CMK (cell line): Measurements from ENCODE around the gene CCDC106.

Experiments used
- DNase-seq: peaks from one replicate; pipeline ENCODE4 v3.0.0-alpha.2; 2010; ENCODE audit warnings: low read depth

CCDC106 gene

DNA sequence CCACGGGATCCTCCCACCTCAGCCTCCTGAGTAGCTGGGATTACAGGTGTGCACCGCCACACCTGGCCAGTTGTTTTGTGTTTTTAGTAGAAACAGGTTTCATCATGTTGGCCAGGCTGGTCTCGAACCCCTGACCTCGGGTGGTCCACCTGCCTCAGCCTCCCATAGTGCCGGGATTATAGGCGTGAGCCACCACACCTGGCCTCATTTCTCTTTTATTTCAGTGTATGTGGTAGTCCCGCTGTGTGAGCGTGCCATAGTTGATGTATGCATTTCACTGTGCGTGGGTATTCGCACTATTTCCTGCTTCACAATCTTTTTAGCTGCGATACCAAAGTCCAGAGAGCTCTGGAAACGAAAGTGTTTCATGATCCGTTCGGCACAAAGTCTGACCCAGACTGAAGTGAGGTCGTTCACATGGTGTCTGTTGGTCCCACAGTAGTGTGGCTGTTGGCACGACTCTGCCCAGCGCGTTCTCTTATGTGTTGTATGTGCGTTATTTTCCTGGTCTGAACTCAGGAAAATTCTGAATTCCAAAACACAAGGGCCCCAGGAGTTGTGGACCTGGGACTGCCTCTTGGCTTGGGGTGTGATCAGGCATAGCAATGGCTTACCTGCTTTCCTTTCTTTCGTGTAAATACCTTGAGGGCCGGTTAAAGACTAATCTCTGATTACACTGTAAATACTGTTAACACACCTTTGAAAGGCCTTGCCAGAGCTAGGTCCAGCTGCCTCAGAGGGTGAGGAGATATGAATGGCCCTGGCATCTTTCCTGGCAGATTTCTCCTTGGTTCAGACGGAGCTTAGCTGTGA is 35.6 kb downstream of the CCDC106 start:
- DNase-seq: no peak

DNA sequence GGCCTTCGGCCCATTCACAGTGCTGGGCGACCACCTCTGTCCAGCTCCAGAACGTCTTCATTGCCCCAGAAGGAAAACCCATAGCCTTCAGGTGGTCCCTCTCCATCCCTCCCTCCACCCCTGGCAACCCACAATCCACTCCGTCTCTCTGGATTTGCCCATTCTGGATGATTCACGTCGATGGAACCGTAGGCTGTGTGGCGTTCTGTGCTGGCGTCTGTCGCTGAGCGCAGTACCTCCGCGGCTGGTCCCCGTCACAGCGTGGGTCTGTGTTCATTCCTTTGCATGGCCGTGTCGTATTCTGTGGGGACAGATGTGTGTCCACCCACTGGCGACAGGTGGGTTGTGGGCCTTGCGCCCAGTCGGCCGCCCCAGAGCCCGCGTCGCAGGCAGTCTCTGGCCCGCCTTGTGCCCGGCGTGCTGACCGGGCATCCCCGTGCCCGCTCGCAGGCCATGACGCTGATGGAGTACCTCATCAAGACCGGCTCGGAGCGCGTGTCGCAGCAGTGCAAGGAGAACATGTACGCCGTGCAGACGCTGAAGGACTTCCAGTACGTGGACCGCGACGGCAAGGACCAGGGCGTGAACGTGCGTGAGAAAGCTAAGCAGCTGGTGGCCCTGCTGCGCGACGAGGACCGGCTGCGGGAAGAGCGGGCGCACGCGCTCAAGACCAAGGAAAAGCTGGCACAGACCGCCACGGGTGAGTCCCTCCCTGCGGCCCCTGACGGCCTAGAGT is 37.1 kb downstream of the CCDC106 start:
- no peak for DNase-seq

DNA sequence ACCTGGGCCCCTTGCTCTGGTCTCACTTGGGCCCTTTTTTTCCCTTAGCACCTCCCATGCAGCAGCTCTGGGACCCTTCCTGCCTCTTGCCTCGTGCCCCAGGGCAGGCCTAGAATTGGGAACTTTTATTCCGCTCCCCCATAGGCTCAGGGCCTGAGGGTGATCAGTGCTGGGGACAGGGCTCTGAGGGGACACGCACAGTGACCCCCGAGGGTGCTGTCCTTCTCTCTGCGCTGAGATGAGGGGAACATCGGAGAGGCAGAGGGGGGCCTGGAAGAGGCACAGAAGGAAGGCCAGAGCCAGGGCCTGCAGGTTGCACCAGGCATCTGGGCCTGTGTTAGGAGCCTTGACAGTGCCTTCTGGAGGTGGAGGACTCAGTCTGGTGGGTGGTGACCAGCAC is 37.8 kb downstream of the CCDC106 start:
- DNase-seq: no peak

GRCh38 chr19:55686311-55687050 is 38.5 kb downstream of the CCDC106 start:
- no peak for DNase-seq

DNA sequence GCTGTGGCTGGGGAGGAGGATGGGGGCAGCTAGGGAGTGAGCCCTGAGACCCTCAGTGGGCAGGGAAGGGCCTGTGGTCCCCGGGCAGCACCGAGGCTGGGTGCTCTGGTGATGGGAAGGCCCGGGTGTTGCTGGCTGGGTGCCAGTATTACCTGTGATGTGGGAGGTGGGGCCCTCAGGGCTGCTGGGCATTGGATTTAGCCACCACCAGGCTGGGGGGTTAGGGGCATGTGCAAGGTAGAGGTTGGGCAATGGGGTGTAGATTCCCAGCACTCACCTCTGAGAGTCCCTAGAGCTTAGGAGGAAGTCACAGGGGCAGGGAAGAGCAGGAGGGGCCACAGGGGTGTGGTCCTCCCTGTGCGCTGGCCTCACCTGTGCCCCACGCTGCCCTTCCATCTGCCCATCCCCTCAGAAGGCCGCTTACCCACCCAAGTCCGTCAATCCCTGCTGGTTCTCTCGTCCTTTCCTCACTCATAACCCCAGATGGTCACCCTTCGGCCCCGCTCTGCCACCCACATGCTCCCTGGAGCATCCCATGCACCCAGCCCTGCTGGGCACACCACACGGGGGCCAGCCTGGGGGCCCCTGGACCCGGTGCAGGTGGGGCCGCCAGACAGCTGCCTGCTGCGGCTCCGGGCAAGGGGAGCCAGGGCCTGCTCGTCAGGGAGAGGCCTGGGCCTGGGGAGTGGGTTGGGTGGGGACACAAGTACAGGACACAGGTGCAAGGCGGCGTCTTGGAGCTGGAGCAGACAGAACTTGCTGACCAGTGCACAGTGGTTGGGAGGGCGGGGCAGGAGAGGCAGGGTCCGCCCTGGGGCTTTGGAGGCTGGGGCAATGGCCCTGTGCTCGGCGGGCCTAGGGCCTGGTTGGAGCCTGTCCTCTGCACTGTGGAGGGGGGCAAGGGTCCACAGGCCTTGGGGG is 39.5 kb downstream of the CCDC106 start:
- DNase-seq: no peak

GRCh38 chr19:55688422-55689218 is 40.6 kb downstream of the CCDC106 start:
- DNase-seq: no peak

GRCh38 chr19:55689411-55690108 is 41.5 kb downstream of the CCDC106 start:
- no peak for DNase-seq

- DNase-seq: no peak
These were observed 42.2 kb downstream of the CCDC106 start for GRCh38 chr19:55690109-55690768.

DNA sequence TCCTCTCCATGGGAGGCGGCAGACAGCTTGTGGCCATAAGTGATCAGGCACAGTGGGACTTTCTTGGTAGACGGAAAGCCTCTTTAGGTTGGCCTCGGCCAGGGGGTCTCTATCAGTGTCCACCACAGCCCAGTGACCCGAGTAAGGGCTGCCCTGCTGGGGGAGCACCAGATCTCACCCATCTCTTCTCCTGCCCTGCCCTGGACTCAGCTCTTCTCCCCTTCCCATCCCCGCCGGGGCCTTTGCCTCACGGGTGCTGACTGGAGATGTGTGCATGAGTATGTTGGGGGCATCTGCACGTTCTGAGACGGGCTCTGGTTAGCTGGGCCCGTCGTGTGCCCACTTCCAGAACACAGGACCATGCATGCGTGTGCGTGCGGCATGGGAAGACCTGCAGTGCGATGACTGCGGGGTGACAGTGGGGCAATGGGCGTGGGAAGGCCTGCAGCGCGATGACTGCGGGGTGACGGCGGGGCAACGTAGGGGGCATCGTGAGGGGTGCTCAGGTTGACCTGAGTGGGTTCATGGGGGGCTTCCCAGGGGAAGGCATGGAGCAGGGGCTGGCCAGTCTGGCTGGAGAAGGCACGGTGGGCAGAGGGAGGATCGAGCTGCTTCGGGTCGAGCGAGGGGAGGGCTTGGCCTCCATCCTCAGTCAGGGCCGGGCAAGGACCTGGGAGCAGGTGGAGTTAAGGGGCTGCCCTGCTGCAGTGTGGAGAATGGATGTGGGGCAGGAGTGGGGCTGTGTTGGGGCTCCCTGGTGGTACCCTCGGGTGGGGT is 42.9 kb downstream of the CCDC106 start:
- no peak for DNase-seq

DNA sequence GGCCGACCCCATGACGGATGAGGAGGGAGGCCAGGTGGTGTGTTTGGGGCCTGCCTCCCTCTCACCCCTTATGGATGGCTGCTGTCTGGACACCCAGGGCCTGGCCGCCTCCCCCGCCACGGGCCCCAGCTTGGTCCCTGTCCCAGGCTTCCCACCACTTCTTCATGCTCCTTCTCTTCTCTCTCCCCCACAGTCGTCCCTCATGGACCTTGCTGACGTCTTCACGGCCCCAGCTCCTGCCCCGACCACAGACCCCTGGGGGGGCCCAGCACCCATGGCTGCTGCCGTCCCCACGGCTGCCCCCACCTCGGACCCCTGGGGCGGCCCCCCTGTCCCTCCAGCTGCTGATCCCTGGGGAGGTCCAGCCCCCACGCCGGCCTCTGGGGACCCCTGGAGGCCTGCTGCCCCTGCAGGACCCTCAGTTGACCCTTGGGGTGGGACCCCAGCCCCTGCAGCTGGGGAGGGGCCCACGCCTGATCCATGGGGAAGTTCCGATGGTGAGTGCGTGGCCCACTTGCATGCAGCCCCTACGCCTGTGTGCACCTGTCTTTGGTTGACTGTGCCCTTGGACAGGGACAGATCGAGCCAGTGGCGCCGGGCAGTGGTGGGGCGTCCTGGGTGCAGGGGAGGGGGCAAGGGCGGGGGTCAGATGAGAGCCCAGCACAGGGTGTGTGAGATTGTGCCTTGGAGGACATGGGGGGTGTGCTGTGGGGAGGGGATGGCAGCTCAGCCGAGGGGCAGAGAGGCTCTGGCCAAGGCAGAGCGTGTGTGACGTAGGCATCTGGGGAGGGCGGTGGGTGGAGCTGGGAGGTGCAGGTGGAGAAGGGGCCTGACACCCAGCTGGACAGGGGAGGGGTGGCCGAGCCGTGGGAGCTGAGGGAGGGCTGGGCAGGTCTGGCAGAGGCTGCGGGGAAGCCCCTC is 43.8 kb downstream of the CCDC106 start:
- no peak for DNase-seq

- DNase-seq: no peak
These were observed 44.7 kb downstream of the CCDC106 start for GRCh38 chr19:55692681-55693081.

DNA sequence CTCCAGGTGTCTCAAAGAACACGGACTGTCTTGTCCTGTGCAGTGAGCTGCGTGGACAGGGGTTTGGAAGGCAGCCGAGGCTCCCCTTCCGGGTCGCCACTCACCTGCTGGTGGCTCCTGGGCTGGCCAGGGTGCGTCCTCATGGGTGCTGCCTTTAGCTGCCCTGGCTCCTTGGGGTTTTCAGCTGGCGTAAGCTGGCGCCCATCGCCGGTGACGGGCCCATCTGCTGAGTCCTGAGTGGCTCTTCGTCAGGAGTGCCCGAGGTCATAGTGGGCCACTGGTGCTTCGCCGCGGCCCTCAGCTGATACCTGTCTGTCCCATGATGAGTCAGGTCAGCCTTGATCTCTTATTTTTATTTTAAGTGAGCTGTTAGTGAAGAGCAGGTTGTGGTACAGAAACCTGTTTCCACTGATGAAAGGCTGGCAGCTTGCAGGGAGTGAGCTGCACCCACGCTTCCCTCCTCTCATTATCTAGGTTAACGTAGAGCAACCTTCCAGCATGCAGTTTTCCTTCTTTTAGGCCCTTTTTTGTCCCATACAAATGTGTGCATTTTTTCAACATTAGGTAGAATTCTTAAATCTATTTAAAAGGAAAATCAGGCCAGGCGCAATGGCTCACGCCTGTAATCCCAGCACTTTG is 45.4 kb downstream of the CCDC106 start:
- DNase-seq: no peak

- DNase-seq: no peak
These were observed 46.2 kb downstream of the CCDC106 start for GRCh38 chr19:55694241-55694655.

GRCh38 chr19:55694656-55695491 is 46.9 kb downstream of the CCDC106 start:
- no peak for DNase-seq

- no peak for DNase-seq
These were observed 47.7 kb downstream of the CCDC106 start for GRCh38 chr19:55695511-55696290.
